Endothelial cell of hepatic sinusoid (primary cell): Measurements from ENCODE around the gene TRPC6.
"Not testable (repeated sequence)": the region's sequence is repeated elsewhere in the genome, so short reads cannot be mapped to it uniquely, and the experiment has no call there.

ENCODE experiments used
- in situ Hi-C: cut with HindIII; loops from 2 replicates; pipeline ENCODE4 v1.10.0; 2017; ENCODE audit warnings: low sequenced_read_pairs

TRPC6 gene

GRCh38 chr11:101523193-101523592 lies 60.6 kb downstream of the TRPC6 start:
- in situ Hi-C loops = no loop called here

GRCh38 chr11:101521821-101522220 lies 62.0 kb downstream of the TRPC6 start:
- in situ Hi-C loops = no loop called here

DNA sequence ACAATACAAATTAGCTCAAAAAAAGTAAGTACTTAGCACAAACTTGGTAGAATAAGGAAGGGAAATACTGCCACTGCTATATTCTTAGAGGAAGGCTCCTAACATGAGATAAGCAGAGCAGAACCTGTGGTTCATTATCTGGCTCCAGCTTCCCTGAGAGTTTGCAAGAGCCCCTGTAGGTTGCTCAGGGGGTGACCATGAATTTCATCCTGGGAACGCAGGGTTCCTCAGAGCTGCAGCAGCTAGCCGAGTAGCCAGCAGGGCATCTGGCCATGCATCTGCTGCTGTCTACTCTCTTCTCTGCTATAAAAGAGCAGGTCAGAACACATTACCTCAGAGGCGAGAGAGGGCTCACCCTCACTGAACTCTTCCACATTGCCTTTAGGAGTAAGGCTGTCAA lies 67.3 kb downstream of the TRPC6 start:
- in situ Hi-C loops = no loop called here

GRCh38 chr11:101511065-101511464 lies 72.7 kb downstream of the TRPC6 start:
- in situ Hi-C loops = no loop called here

DNA sequence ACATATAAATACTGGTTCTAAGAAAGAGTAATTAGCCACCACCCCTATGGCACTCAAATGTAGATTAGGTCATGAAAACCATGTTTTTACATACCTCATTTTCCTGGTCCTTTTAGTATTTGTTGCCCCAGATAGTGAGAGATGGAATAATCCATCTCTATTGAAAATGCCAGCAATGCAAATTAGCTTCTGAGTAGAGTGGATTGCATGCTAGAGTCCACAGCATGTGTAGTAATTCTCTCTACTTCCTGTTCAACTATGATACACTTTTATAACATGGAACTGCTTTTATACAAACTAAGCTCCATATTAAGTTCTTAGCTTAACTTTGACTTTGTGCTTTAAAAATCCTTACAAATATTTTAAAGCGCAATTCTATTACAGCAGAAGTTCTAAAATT lies 73.2 kb downstream of the TRPC6 start:
- in situ Hi-C loops = no loop called here

DNA sequence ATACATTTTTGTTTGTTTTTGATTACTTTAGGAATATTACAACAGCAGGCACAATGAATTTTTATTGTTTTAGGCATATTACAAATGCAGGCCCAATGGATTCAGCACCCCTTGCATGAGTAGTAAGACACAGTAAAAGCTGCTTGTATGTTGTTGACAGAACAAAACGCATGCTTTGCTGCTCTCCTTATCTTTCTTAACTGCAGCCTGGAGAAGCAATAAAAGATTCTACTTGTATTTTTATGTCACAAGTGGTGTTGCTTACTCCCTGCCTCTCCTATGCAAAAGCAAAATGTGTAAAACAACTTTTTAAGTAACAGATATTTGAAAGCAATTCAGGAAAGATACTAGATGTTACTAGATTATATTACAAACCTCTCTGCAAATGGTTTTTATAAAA lies 73.9 kb downstream of the TRPC6 start:
- in situ Hi-C loops = no loop called here

DNA sequence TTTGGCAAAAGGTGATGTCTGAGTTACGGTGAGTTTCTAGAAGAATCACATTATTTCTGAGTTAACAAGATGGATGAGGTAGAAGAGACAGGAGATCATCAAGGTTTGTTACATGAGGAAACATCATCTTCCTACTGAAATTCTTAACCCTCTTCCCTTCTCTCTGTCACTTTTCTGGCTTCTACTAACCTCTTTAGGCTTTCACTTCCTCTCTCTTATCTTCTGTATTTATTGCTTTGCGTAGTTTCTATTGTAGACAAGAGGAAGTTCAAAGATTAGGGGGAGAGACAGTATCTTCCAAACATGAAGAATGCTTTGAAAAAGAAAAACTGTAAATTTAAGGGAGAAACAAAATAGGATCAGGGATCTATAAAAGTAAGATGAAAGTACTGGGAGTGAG lies 75.4 kb downstream of the TRPC6 start:
- in situ Hi-C loops = no loop called here

DNA sequence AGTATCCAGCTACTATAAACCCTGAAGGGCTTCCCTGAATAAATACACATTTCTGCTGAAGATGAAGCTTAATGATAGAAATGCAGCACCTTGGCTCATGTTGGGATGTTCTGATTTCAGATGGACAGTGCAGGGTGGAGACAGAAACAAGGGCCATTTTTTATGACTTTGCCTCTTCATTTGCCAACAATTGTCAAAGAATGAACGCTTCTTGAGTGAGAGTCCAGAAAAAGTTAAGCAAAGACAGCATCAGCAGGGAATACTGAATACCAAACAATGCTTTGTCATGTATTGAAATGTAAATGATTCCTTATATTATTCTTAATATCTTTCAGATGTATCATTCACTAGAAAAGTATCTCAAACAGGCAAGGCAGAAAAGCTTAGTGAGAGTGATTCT lies 84.9 kb downstream of the TRPC6 start:
- in situ Hi-C loops = loop anchor here (5.0 kb wide), 1 partner anchor 73 kb away; no protein-coding TSS in a partner anchor

DNA sequence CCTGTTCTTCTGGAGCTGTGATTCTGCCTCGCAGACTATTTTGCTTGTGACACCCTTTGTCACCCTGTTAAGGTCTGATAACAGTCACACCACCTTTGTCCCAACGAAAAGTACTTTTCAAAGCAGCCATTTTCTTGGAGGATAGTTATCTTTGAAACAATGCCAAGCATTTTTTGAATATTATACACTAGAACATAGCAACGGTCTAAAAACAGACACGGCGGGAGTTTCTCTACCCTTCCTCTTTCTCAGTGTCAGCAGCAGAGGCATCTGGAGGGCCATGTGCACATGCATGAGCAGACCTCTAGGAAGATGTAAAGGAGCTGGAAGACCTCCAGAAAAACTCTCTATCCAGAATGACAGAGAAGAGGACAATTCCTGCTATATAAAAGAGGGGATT lies 86.5 kb downstream of the TRPC6 start:
- in situ Hi-C loops = loop anchor here (5.0 kb wide), 1 partner anchor 75 kb away; no protein-coding TSS in a partner anchor

DNA sequence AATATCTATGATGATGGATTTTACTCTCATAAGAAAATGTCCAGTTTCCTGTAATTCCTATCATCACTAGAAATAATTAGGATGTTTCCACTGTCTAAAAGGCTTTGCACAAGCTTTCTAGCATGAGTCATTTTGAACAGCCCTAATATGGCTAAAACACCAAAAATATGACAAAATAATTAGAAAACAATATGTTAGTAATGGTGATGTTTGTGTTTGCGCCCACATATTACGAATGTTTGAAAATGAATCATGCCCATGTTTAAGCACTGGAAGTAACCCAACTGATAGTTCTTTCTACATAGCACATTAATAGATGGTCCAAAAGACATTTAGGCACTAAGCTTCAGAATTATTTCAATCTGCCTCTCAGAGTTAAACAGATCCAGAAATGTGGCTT lies 96.0 kb downstream of the TRPC6 start:
- in situ Hi-C loops = no loop called here

GRCh38 chr11:101482556-101483124 lies 101.2 kb downstream of the TRPC6 start:
- in situ Hi-C loops = no loop called here

GRCh38 chr11:101478587-101479369 lies 105.0 kb downstream of the TRPC6 start:
- in situ Hi-C loops = no loop called here

DNA sequence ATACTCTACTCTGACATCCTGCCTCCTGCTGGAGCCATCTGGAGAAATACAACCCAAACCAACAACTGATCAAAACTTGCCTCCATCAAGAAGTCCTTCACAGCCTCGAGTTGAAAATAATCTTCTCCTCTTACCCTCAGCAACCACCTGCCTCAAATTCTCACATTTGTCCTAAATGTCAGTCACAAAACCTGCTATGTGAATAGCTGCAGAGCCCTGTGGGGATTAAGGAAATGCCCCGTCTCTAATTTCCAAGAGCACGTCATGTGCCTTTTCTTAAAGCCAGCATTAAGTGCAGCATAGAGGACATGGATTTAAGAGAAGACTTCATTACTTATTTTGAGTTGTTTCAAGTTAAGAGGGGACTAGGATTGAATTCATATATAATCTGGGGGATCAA lies 105.9 kb downstream of the TRPC6 start:
- in situ Hi-C loops = no loop called here

GRCh38 chr11:101476191-101476590 lies 107.6 kb downstream of the TRPC6 start:
- in situ Hi-C loops = no loop called here

GRCh38 chr11:101475699-101476098 lies 108.1 kb downstream of the TRPC6 start:
- in situ Hi-C loops = no loop called here

GRCh38 chr11:101474666-101475065 lies 109.1 kb downstream of the TRPC6 start:
- in situ Hi-C loops = no loop called here

- in situ Hi-C loops = no loop called here
Measured at GRCh38 chr11:101470881-101471520, 112.8 kb downstream of the TRPC6 start.

DNA sequence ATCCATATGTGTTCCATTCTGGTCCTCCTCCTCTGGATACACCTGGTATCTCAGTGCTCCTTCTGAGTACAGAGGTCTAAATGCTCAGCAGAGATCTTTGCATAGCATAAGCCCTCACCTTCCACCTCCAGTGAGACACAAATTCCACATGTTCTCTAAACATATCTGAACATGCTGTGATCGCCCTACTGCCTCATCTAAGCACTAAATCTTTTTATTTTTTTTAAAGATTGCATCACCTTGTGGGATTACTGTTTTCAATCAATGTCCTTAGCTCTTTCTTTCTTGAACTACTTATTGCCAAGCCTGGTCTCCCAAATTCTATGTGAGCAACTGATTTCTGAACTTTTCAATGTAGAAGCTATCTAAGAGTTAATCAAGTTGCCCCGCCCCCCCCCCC lies 113.4 kb downstream of the TRPC6 start:
- in situ Hi-C loops = no loop called here

GRCh38 chr11:101466352-101466751 lies 117.5 kb downstream of the TRPC6 start:
- in situ Hi-C loops = no loop called here

DNA sequence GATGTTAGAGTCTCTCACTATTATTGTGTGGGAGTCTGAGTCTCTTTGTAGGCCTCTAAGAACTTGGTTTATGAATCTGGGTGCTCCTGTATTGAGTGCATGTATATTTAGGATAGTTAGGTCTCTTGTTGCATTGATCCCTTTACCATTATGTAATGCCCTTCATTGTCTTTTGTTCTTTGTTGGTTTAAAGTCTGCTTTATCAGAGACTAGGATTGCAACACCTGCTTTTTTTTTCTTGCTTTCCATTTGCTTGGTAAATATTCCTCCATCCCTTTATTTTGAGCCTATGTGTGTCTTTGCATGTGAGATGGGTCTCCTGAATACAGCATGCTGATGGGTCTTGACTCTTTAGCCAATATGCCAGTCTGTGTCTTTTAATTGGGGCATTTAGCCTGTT lies 119.4 kb downstream of the TRPC6 start:
- in situ Hi-C loops = not testable (repeated sequence)

- in situ Hi-C loops = no loop called here
Measured at GRCh38 chr11:101459020-101459419, 124.8 kb downstream of the TRPC6 start.

- in situ Hi-C loops = no loop called here
Measured at GRCh38 chr11:101458161-101458560, 125.6 kb downstream of the TRPC6 start.
